ENCODE measurements around the gene RAB4B. TPM values are rescaled to one million over a fixed set of nuclear protein-coding genes. Genes with fewer than 3 reads are reported as not detected.
"Not testable (repeated sequence)": the region's sequence is repeated elsewhere in the genome, so short reads cannot be mapped to it uniquely, and the experiment has no call there.

Gene RAB4B
- total RNA-seq, 2 donors from 2014 or later, result 52.4 to 55.4 TPM

GRCh38 chr19:40830741-40831140, 52.7 kb downstream of the RAB4B start:
- H3K27ac Mint-ChIP-seq, result peak overlapping the region; percentile 72

GRCh38 chr19:40831502-40832430, 53.7 kb downstream of the RAB4B start:
- H3K4me3 Mint-ChIP-seq, result peak overlapping the region; percentile 31
- no peak for ATAC-seq

More at GRCh38 chr19:40830741-40831140, 52.7 kb downstream of the RAB4B start:
- H3K27me3 Mint-ChIP-seq; ATAC-seq; DNase-seq; H3K4me3 Mint-ChIP-seq; H3K9me3 ChIP-seq (ENCODE audit: control insufficient read depth, low read length, poor library complexity, severe bottlenecking); H3K36me3 Mint-ChIP-seq (ENCODE audit: low read depth): not testable (repeated sequence)
- peaks cover 14% of the 10 kb centered on the region for H3K4me1 Mint-ChIP-seq

GRCh38 chr19:40832431-40832790, 54.4 kb downstream of the RAB4B start:
- H3K4me1 Mint-ChIP-seq; H3K4me3 Mint-ChIP-seq; H3K27ac Mint-ChIP-seq; H3K9me3 ChIP-seq (ENCODE audit: control insufficient read depth, low read length, poor library complexity, severe bottlenecking); H3K36me3 Mint-ChIP-seq (ENCODE audit: low read depth); ATAC-seq; DNase-seq; H3K27me3 Mint-ChIP-seq: not testable (repeated sequence)

More at GRCh38 chr19:40831502-40832430, 53.7 kb downstream of the RAB4B start:
- H3K36me3 Mint-ChIP-seq (ENCODE audit: low read depth), result peaks cover 3% of the 10 kb centered on the region
- H3K27me3 Mint-ChIP-seq, result no peaks in the 10 kb centered on the region
- no peaks in the 10 kb centered on the region for H3K9me3 ChIP-seq (ENCODE audit: control insufficient read depth, low read length, poor library complexity, severe bottlenecking)
- H3K27ac Mint-ChIP-seq, result no peak overlapping the region
- H3K4me1 Mint-ChIP-seq, result peaks cover 8% of the 10 kb centered on the region
- DNase-seq, result no peak

GRCh38 chr19:40833728-40834533, 55.9 kb downstream of the RAB4B start:
- H3K27me3 Mint-ChIP-seq; H3K9me3 ChIP-seq (ENCODE audit: control insufficient read depth, low read length, poor library complexity, severe bottlenecking); H3K4me1 Mint-ChIP-seq; ATAC-seq; DNase-seq; H3K4me3 Mint-ChIP-seq; H3K36me3 Mint-ChIP-seq (ENCODE audit: low read depth): not testable (repeated sequence)
- H3K27ac Mint-ChIP-seq, result peak overlapping the region; percentile 14

GRCh38 chr19:40836754-40837429, 58.8 kb downstream of the RAB4B start:
- H3K4me1 Mint-ChIP-seq, result peaks cover 2% of the 10 kb centered on the region

GRCh38 chr19:40838477-40838876, 60.4 kb downstream of the RAB4B start:
- H3K27me3 Mint-ChIP-seq; H3K4me3 Mint-ChIP-seq; DNase-seq; H3K36me3 Mint-ChIP-seq (ENCODE audit: low read depth); H3K9me3 ChIP-seq (ENCODE audit: control insufficient read depth, low read length, poor library complexity, severe bottlenecking); H3K27ac Mint-ChIP-seq; ATAC-seq; H3K4me1 Mint-ChIP-seq: not testable (repeated sequence)

More at GRCh38 chr19:40836754-40837429, 58.8 kb downstream of the RAB4B start:
- no peak overlapping the region for H3K27ac Mint-ChIP-seq
- H3K9me3 ChIP-seq (ENCODE audit: control insufficient read depth, low read length, poor library complexity, severe bottlenecking), result no peaks in the 10 kb centered on the region
- H3K27me3 Mint-ChIP-seq, result no peaks in the 10 kb centered on the region
- H3K4me3 Mint-ChIP-seq, result no peak overlapping the region
- DNase-seq, result no peak
- no peaks in the 10 kb centered on the region for H3K36me3 Mint-ChIP-seq (ENCODE audit: low read depth)
- no peak for ATAC-seq

- not testable (repeated sequence) for H3K4me3 Mint-ChIP-seq; DNase-seq; H3K27me3 Mint-ChIP-seq; H3K27ac Mint-ChIP-seq; H3K9me3 ChIP-seq (ENCODE audit: control insufficient read depth, low read length, poor library complexity, severe bottlenecking); ATAC-seq; H3K36me3 Mint-ChIP-seq (ENCODE audit: low read depth)
- peaks cover 16% of the 10 kb centered on the region for H3K4me1 Mint-ChIP-seq
Observed at GRCh38 chr19:40842012-40842411, 64.0 kb downstream of the RAB4B start.

- H3K27ac Mint-ChIP-seq, result peak overlapping the region; percentile 90
- not testable (repeated sequence) for DNase-seq; H3K9me3 ChIP-seq (ENCODE audit: control insufficient read depth, low read length, poor library complexity, severe bottlenecking); H3K36me3 Mint-ChIP-seq (ENCODE audit: low read depth)
- peaks cover 15% of the 10 kb centered on the region for H3K27me3 Mint-ChIP-seq
- H3K4me3 Mint-ChIP-seq, result peak overlapping the region; percentile 71
- H3K4me1 Mint-ChIP-seq, result peaks cover 16% of the 10 kb centered on the region
- peak; percentile 59 for ATAC-seq
Observed at GRCh38 chr19:40842997-40843652, 65.1 kb downstream of the RAB4B start.

GRCh38 chr19:40843653-40844052, 65.6 kb downstream of the RAB4B start:
- DNase-seq (peak; percentile 46 to 74 (median 60)), ATAC-seq (peak; percentile 91)
- Mint-ChIP-seq H3K27me3 (peaks cover 15% of the 10 kb centered on the region), H3K4me1 (peaks cover 16% of the 10 kb centered on the region), H3K27ac (peak overlapping the region; percentile 90), H3K4me3 (peak overlapping the region; percentile 71)
- H3K36me3 Mint-ChIP-seq (ENCODE audit: low read depth); H3K9me3 ChIP-seq (ENCODE audit: control insufficient read depth, low read length, poor library complexity, severe bottlenecking): not testable (repeated sequence)

Other genes with a start within 250 kb of the RAB4B start
- gene SHKBP1, start 201.4 kb upstream of the RAB4B start, total RNA-seq, result 100 to 1,000 TPM; 124 to 141 TPM
- gene LTBP4, start 176.9 kb upstream of the RAB4B start, total RNA-seq, result 100 to 1,000 TPM; 198 to 230 TPM
- 1 to 10 TPM; 5.7 to 7.5 TPM for gene NUMBL, start 87.6 kb upstream of the RAB4B start, total RNA-seq
- 10 to 100 TPM; 25.1 to 35.6 TPM for gene COQ8B, start 61.4 kb upstream of the RAB4B start, total RNA-seq
- gene ITPKC, start 61.1 kb upstream of the RAB4B start, total RNA-seq, result 1 to 10 TPM; 6.5 to 8.3 TPM
- 1 to 10 TPM; 6.7 to 7.8 TPM for gene ACTMAP, start 27.8 kb upstream of the RAB4B start, total RNA-seq
- gene SNRPA, start 27.0 kb upstream of the RAB4B start, total RNA-seq, result 10 to 100 TPM; 67.3 to 81.8 TPM
- not detected for gene MIA, start 2.7 kb upstream of the RAB4B start, total RNA-seq
- 100 to 1,000 TPM; 112 to 131 TPM for gene EGLN2, start 20.9 kb downstream of the RAB4B start, total RNA-seq
- not detected for gene CYP2A6, start 72.2 kb downstream of the RAB4B start, total RNA-seq
- gene CYP2A7, start 104.0 kb downstream of the RAB4B start, total RNA-seq, result not detected
- not detected for gene CYP2B6, start 213.0 kb downstream of the RAB4B start, total RNA-seq